OCI-LY1 (cell line): ENCODE data around the gene SLC25A51.

ENCODE experiments used
- H2AFZ ChIP-seq: fragments of 200-600 bp; sonication (generic), shearing (Covaris generic); 2 replicates; pipeline ENCODE4 v1.6.0; 2014; ENCODE audit warnings: antibody characterized with exemption, mild to moderate bottlenecking, low read length
- H3F3A ChIP-seq: fragments of 200-600 bp; sonication (generic), shearing (Covaris generic); 2 replicates; pipeline ENCODE4 v1.6.0; 2014; ENCODE audit warnings: mild to moderate bottlenecking, antibody characterized with exemption, low read length, moderate library complexity; ENCODE audit not compliant: insufficient read depth
- H3K27ac ChIP-seq: fragments of 200-600 bp; sonication (generic); 2 replicates; pipeline ENCODE4 v1.5.1; 2014; ENCODE audit warnings: low read length, mixed run types, mild to moderate bottlenecking, low read depth; ENCODE audit not compliant: poor library complexity, severe bottlenecking
- H3K27me3 ChIP-seq: fragments of 200-600 bp; sonication (generic); 2 replicates; pipeline ENCODE4 v1.6.0; 2014; ENCODE audit warnings: antibody characterized with exemption, mild to moderate bottlenecking, low read length, moderate library complexity; ENCODE audit not compliant: insufficient read depth
- H3K36me3 ChIP-seq: fragments of 200-600 bp; sonication (generic); 2 replicates; pipeline ENCODE4 v1.6.1; 2014; ENCODE audit warnings: mild to moderate bottlenecking, antibody characterized with exemption, low read length, moderate library complexity, mixed read lengths; ENCODE audit not compliant: insufficient read depth
- H3K4me1 ChIP-seq: fragments of 200-600 bp; sonication (generic); 2 replicates; pipeline ENCODE4 v1.5.1; 2014; ENCODE audit warnings: mild to moderate bottlenecking, low read length, moderate library complexity; ENCODE audit not compliant: insufficient read depth, severe bottlenecking
- H3K4me2 ChIP-seq: fragments of 200-600 bp; sonication (generic), shearing (Covaris generic); 2 replicates; pipeline ENCODE4 v1.6.1; 2014; ENCODE audit warnings: low read length
- H3K4me3 ChIP-seq: fragments of 200-600 bp; sonication (generic); 2 replicates; pipeline ENCODE4 v1.5.1; 2014; ENCODE audit warnings: low read length, low read depth, mild to moderate bottlenecking, mixed read lengths; ENCODE audit not compliant: poor library complexity, severe bottlenecking
- H3K79me2 ChIP-seq: fragments of 200-600 bp; shearing (Covaris generic); 2 replicates; pipeline ENCODE4 v1.6.1; 2016; ENCODE audit warnings: mixed run types, low read length, mixed read lengths; ENCODE audit not compliant: insufficient read depth
- H3K9ac ChIP-seq: fragments of 200-600 bp; sonication (generic), shearing (Covaris generic); 2 replicates; pipeline ENCODE4 v1.6.1; 2014; ENCODE audit warnings: mild to moderate bottlenecking, low read length, mixed read lengths
- H3K9me2 ChIP-seq: fragments of 200-600 bp; sonication (generic), shearing (Covaris generic); 2 replicates; pipeline ENCODE4 v1.6.1; 2014; ENCODE audit warnings: low read depth, mild to moderate bottlenecking, low read length, mixed read lengths
- H3K9me3 ChIP-seq: fragments of 200-600 bp; shearing (Covaris generic); 2 replicates; pipeline ENCODE4 v1.6.1; 2014; ENCODE audit warnings: low read length, mixed read lengths
- H4K20me1 ChIP-seq: fragments of 200-600 bp; sonication (generic), shearing (Covaris generic); 2 replicates; pipeline ENCODE4 v1.6.0; 2016; ENCODE audit warnings: mild to moderate bottlenecking, low read length; ENCODE audit not compliant: insufficient read depth
- EZH2 ChIP-seq: fragments of 200-600 bp; sonication (generic), shearing (Covaris generic); IDR thresholded peaks from 2 replicates; pipeline ENCODE4 v1.8.0; 2017; ENCODE audit warnings: borderline replicate concordance, mixed run types, mild to moderate bottlenecking, antibody characterized with exemption, low read length, moderate library complexity, mixed read lengths
- TF ChIP-seq, protein P1 (sequence below): fragments of 200-600 bp; sonication (generic), shearing (Covaris generic); IDR thresholded peaks from 2 replicates; pipeline ENCODE4 v1.5.1; 2017; ENCODE audit warnings: mild to moderate bottlenecking, antibody characterized with exemption, low read length, moderate library complexity, mixed read lengths

Gene SLC25A51

DNA sequence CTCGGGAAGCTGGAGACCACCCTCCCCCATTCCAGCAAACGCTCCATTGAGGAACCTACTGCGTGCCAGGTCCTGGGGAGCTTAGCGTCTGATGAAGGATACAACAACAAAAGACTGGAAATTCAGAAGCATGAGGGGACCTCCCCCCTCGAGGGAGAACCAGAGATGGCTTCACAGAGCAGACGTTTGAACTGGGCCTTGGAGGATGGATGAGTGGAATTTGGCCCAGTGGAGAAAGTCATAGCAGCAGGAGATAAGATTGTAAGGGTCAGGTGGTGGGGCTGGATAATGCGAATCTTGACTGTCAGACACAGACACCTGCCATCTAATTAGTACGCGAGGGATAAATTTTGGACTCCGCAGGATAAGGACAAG is 1.2 kb upstream of the SLC25A51 start:
- no peak overlapping the region for H3K9ac ChIP-seq

DNA sequence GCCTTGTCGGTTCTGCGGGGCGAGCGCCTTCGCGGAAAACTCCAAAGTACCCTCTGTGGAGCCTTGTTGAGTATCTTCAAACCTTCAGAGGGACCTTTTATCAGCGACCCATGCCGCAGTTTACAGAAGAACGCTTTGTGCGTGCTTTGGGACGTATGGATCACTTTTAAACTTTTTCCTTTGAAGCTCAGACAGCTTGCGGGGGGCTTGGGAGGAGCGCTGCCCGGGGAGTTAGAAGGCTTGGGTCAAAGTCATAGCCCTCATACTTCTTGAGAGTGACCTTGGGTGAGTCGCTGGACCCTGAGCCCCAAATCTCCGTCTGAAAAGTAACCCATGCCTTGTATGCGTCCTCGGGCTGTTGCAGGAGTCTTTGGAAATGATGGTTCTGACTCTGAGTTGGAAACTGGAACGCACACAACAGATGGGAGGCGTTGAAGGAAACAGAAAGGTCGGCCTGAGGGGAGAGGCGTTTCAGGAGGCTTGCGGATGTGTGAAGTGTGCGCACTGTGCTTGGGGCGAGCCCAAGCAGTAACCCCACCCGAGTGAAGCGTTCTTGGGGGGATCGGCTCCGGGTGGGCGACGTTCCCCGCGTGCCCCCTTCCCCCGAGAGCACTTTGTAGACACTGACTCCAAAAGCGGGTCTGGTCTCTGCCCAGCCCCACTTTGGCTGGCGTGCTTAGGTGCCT is 661 bp upstream of the SLC25A51 start:
- H2AFZ ChIP-seq: no peak overlapping the region
- H3K4me3 ChIP-seq: peak overlapping the region; percentile 95
- peak overlapping the region; percentile 63 for H3K27ac ChIP-seq
- H3K9me3 ChIP-seq: no peaks in the 10 kb centered on the region
- no peaks in the 10 kb centered on the region for H3K9me2 ChIP-seq
- H3K4me1 ChIP-seq: peaks cover 29% of the 10 kb centered on the region
- peak overlapping the region; percentile 66 for H3K9ac ChIP-seq
- H3K36me3 ChIP-seq: no peaks in the 10 kb centered on the region
- H3K27me3 ChIP-seq: no peaks in the 10 kb centered on the region
- no peaks in the 10 kb centered on the region for H4K20me1 ChIP-seq
- peak overlapping the region; percentile 94 for H3K4me2 ChIP-seq
- peaks cover 21% of the 10 kb centered on the region; the same call in 1 of the 2 replicates for H3K79me2 ChIP-seq
- no peak for TF ChIP-seq EZH2
- TF ChIP-seq, protein P1, sequence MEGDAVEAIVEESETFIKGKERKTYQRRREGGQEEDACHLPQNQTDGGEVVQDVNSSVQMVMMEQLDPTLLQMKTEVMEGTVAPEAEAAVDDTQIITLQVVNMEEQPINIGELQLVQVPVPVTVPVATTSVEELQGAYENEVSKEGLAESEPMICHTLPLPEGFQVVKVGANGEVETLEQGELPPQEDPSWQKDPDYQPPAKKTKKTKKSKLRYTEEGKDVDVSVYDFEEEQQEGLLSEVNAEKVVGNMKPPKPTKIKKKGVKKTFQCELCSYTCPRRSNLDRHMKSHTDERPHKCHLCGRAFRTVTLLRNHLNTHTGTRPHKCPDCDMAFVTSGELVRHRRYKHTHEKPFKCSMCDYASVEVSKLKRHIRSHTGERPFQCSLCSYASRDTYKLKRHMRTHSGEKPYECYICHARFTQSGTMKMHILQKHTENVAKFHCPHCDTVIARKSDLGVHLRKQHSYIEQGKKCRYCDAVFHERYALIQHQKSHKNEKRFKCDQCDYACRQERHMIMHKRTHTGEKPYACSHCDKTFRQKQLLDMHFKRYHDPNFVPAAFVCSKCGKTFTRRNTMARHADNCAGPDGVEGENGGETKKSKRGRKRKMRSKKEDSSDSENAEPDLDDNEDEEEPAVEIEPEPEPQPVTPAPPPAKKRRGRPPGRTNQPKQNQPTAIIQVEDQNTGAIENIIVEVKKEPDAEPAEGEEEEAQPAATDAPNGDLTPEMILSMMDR: no peak
- no peaks in the 10 kb centered on the region for H3F3A ChIP-seq

More for the DNA sequence above, 1.2 kb upstream of the SLC25A51 start:
- Histone ChIP-seq H3F3A (no peaks in the 10 kb centered on the region), H4K20me1 (no peaks in the 10 kb centered on the region), H3K36me3 (no peaks in the 10 kb centered on the region), H2AFZ (no peak overlapping the region), H3K4me1 (peaks cover 29% of the 10 kb centered on the region), H3K27ac (no peak overlapping the region), H3K9me3 (no peaks in the 10 kb centered on the region), H3K9me2 (no peaks in the 10 kb centered on the region), H3K27me3 (no peaks in the 10 kb centered on the region), H3K79me2 (peaks cover 21% of the 10 kb centered on the region; the same call in 1 of the 2 replicates), H3K4me3 (peak overlapping the region; percentile 95), H3K4me2 (peak overlapping the region; percentile 94)
- TF ChIP-seq EZH2: no peak
- TF ChIP-seq, protein P1: no peak

DNA sequence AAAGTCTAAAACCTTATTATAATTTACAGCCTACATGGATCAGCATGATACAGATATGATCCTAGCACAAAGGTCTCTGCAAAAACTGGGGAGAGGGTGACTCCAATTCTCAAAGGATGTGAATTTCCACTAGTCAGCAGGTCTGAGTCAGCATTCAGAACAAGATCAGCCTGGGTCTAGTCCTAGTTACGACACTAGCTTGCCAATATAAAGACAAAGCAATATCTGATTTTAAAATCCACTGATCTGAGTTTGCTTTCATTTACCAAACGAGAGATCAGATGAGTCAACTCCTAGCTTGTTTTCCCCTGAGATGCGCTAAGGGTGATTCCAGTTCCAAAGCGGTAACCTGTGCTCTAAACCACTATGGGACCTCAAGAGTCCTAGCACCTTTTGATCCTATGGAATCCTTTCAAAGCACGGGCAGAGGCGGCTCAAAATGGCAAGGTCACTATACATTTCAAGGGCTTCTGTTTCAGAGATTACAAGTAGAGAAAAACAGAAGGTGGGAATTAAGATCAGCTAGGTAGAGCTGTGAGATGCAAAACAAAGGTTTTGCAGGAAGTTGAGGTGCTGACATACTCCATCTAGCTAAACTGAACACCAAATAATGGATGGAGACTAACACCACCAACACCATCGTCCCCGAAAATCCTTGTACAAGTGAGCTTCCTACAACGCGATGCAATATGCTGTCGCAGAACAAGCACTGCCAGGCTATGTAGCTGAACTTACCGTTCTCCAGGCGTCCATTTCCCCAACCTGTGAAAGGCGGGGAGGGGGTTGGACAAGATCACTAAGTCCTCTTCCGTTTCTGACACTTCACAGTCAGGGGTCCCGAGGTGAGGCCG is 906 bp downstream of the SLC25A51 start:
- Histone ChIP-seq H3K27ac (no peak overlapping the region), H3K9ac (peak overlapping the region; percentile 66), H3F3A (no peaks in the 10 kb centered on the region), H3K4me3 (peak overlapping the region; percentile 95), H3K9me3 (no peaks in the 10 kb centered on the region), H3K9me2 (no peaks in the 10 kb centered on the region), H3K4me2 (peak overlapping the region; percentile 94), H4K20me1 (no peaks in the 10 kb centered on the region), H3K36me3 (peaks cover 9% of the 10 kb centered on the region), H3K79me2 (peaks cover 21% of the 10 kb centered on the region; the same call in 1 of the 2 replicates), H3K27me3 (no peaks in the 10 kb centered on the region), H2AFZ (no peak overlapping the region), H3K4me1 (peaks cover 29% of the 10 kb centered on the region)
- no peak for TF ChIP-seq EZH2
- TF ChIP-seq, protein P1: no peak
